ENCODE data around the gene UGDH.
"Not testable (repeated sequence)": the region's sequence is repeated elsewhere in the genome, so short reads cannot be mapped to it uniquely, and the experiment has no call there.

Gene UGDH

DNA sequence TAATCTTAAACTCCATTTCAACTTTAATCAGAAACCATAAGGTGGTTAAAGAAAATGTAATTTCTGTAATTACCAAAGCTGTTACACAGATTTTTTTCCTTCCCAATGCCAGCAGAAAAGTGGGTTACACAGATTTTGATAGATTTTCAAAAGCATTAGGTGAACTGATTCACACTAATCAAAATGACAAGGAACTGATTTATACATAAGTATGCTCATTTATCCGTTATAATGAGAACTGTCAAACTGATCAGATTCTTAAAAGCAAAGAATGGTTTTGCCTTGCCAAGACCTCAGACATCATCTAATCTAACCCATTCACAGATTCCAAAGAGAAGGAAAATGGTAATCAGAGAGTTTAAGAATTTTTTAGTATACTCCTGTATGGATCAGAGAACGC is 5.2 kb downstream of the UGDH start:
- no peak overlapping the region for H3K4me3 ChIP-seq (ENCODE audit: low read depth, low read length)
- DNase-seq (ENCODE audit: low read depth) = no peak
- TF ChIP-seq CTCF (IDR thresholded peaks at IDR 0.05; ENCODE audit: insufficient read depth, low read depth, low read length, missing control alignments) = no peak

GRCh38 chr4:39521253-39521919 is 5.9 kb downstream of the UGDH start:
- TF ChIP-seq CTCF (IDR thresholded peaks at IDR 0.05; ENCODE audit: insufficient read depth, low read depth, low read length, missing control alignments) = no peak
- H3K4me3 ChIP-seq (ENCODE audit: low read depth, low read length) = no peak overlapping the region
- DNase-seq (ENCODE audit: low read depth) = no peak

GRCh38 chr4:39518484-39518883 is 8.8 kb downstream of the UGDH start:
- TF ChIP-seq CTCF (IDR thresholded peaks at IDR 0.05; ENCODE audit: insufficient read depth, low read depth, low read length, missing control alignments) = no peak
- no peak for DNase-seq (ENCODE audit: low read depth)
- no peak overlapping the region for H3K4me3 ChIP-seq (ENCODE audit: low read depth, low read length)

DNA sequence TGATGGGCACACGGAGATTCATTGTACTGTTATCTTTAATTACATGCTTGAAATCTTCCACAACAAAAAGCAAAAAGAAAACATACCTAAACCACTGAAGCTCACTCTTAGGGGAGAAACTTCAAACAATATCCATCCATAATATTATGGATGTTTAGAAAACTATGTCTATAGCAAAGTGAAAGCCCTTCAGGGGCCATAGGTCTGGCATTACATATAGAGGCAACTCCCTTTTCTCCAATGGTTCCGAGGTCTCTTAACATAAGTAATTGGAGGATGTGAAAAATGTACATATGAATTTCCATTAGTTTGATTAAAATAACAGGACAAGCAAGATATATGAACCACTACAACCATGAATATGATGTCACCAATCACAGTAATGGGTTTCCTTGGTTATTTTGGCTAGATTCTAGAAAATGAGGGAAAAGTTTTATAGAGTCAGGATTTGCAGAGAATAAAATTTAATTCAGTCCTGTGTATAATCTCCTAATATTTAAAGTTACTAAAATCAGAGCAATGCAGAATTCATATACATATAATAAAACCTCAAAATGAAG is 10.8 kb downstream of the UGDH start:
- TF ChIP-seq CTCF (IDR thresholded peaks at IDR 0.05; ENCODE audit: insufficient read depth, low read depth, low read length, missing control alignments) = no peak

DNA sequence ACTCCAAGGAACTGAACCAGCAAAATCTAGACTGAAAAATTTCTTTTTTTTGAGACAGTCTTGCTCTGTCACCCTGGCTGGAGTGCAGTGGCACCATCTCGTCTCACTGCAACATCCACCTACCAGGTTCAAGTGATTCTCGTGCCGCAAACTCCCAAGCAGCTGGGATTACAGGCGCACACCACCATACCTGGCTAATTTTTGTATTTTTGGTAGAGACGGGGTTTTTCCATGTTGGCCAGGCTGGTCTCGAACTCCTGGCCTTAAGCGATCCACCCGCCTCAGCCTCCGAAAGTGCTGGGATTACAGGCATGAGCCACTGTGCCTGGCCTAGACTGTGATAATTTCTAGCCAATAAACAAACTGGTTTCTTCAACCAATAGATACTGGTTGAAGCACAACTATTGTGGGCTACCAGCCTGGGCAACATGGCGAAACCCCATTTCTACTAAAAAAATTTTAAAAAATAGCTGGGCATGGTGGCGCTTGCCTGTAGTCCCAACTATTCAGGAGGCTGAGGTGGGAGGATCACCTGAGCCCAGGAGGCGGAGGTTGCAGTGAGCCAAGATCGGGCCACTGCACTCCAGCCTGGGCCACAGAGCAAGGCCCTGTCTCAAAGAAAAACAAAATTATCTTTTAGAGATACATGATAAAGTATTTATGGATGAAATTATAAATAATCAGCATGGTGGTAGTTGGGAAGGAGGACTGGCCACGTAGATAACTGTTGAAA is 11.4 kb downstream of the UGDH start:
- not testable (repeated sequence) for DNase-seq (ENCODE audit: low read depth); H3K4me3 ChIP-seq (ENCODE audit: low read depth, low read length)

More for the DNA sequence above, 10.8 kb downstream of the UGDH start:
- H3K4me3 ChIP-seq (ENCODE audit: low read depth, low read length) = no peak overlapping the region
- DNase-seq (ENCODE audit: low read depth) = no peak

- H3K4me3 ChIP-seq (ENCODE audit: low read depth, low read length) = no peak overlapping the region
- no peak for DNase-seq (ENCODE audit: low read depth)
- TF ChIP-seq CTCF (IDR thresholded peaks at IDR 0.05; ENCODE audit: insufficient read depth, low read depth, low read length, missing control alignments) = no peak
These were observed 12.3 kb downstream of the UGDH start for GRCh38 chr4:39514888-39515401.

- not testable (repeated sequence) for H3K4me3 ChIP-seq (ENCODE audit: low read depth, low read length); DNase-seq (ENCODE audit: low read depth)
These were observed 13.0 kb downstream of the UGDH start for GRCh38 chr4:39514266-39514665.

Data from GM12865 (cell line).